Thyroid gland (tissue), 4 donors: ENCODE measurements around the gene SPEM3. TPM values are rescaled to one million over a fixed set of nuclear protein-coding genes. Genes with fewer than 3 reads are reported as not detected.
A peak's percentile ranks its signal among the peaks of the same experiment; 100 is the strongest.

Experiments used
- DNase-seq, 2 donors: peaks; one replicate each; pipeline ENCODE4 v3.0.0-alpha.2; 2019
- H3K27ac ChIP-seq, 3 donors: fragments of 200-600 bp; sonication (generic); 1 replicate in 2 of 3; 2 replicates in 1 of 3; pipeline ENCODE4 v1.5.1; 2016 to 2019; ENCODE audit warnings: mild to moderate bottlenecking in 1 of 3, moderate library complexity in 1 of 3
- H3K27me3 ChIP-seq: fragments of 200-600 bp; sonication (generic); one replicate; pipeline ENCODE4 v1.5.1; 2019
- H3K36me3 ChIP-seq, 2 donors: fragments of 200-600 bp; sonication (generic); one replicate each; pipeline ENCODE4 v1.5.1; 2016 to 2019
- H3K4me1 ChIP-seq, 2 donors: fragments of 200-600 bp; sonication (generic); one replicate each; pipeline ENCODE4 v1.5.1; 2017 to 2019
- H3K4me3 ChIP-seq, 3 donors: fragments of 200-600 bp; sonication (generic); replicated peaks in 1 of 3; 1 replicate in 2 of 3; 2 replicates in 1 of 3; pipeline ENCODE4 v1.5.1; 2016; ENCODE audit warnings: mild to moderate bottlenecking in 1 of 3
- H3K9me3 ChIP-seq: fragments of 200-600 bp; sonication (generic); one replicate; pipeline ENCODE4 v1.5.1; 2017
- CTCF ChIP-seq, 6 experiments: fragments of 200-600 bp in 3 of 6; fragments of 450-650 bp in 3 of 6; sonication (generic) in 3 of 6; IDR thresholded peaks; one replicate each; pipeline ENCODE4 v1.5.1; 2016 to 2019; ENCODE audit warnings: antibody characterized with exemption in 6 of 6, mild to moderate bottlenecking in 2 of 6, inconsistent platforms in 1 of 6, moderate library complexity in 1 of 6
- POLR2A ChIP-seq, 2 donors: fragments of 450-650 bp; IDR thresholded peaks; one replicate each; pipeline ENCODE4 v1.6.1; 2017; ENCODE audit warnings: antibody characterized with exemption in 2 of 2, mild to moderate bottlenecking in 2 of 2, moderate library complexity in 1 of 2
- WGBS, 2 donors: methylation state at CpG; one replicate each; pipeline ENCODE4 v1.1.5; 2017; 5-methylcytosine and 5-hydroxymethylcytosine counted together
- intact Hi-C: fragments of 100-400 bp; cut with DNase I; formaldehyde crosslinking; loops from one replicate; pipeline ENCODE4 v1.15.1; 2023
- total RNA-seq, 4 donors: library from RNA; depleted of rRNA; stranded (reverse); fragments of >200 nt; gene quantifications; one replicate each; pipeline ENCODE4 v1.2.3, GENCODE V29; 2016

SPEM3 gene
- total RNA-seq, 4 donors from 2014 or later: not detected

GRCh38 chr17:7393613-7394451 is 34.8 kb upstream of the SPEM3 start:
- peaks cover 11 to 18% of the 10 kb centered on the region in 2 donors for H3K4me1 ChIP-seq
- intact Hi-C loops: no loop called here
- DNase-seq: peak; percentile 45 to 61
- peak overlapping the region; percentile 65 to 79 (median 67) for H3K4me3 ChIP-seq
- WGBS, 2 donors: 7 to 13% methylated on average over 33 to 39 of the region's 48 CpGs
- TF ChIP-seq POLR2A (IDR thresholded peaks at IDR 0.05) (no peak), CTCF (IDR thresholded peaks at IDR 0.05) (no peak)
- H3K36me3 ChIP-seq: peaks cover 3 to 13% of the 10 kb centered on the region in 2 donors
- H3K27me3 ChIP-seq: no peaks in the 10 kb centered on the region
- peak overlapping the region; percentile 72 to 93 (median 92) for H3K27ac ChIP-seq
- no peaks in the 10 kb centered on the region for H3K9me3 ChIP-seq

GRCh38 chr17:7394452-7395191 is 34.0 kb upstream of the SPEM3 start, which contains the start of gene PLSCR3:
PLSCR3 (minus strand) TSS chr17:7394525; CDS start chr17:7394110, 415 bp downstream.
- no peaks in the 10 kb centered on the region for H3K9me3 ChIP-seq
- H3K27me3 ChIP-seq: no peaks in the 10 kb centered on the region
- peak in 1 of 2 donors; percentile 91 for TF ChIP-seq POLR2A (IDR thresholded peaks at IDR 0.05)
- peak in 5 of 6 experiments; percentile 20 to 46 (median 41) for TF ChIP-seq CTCF (IDR thresholded peaks at IDR 0.05)
- peak within 1 kb of the TSS; percentile 65 to 79 (median 67) for H3K4me3 ChIP-seq
- peak; percentile 86 to 89 for DNase-seq
- H3K27ac ChIP-seq: peak within 1 kb of the TSS; percentile 72 to 93 (median 92)
- peaks cover 11 to 18% of the 10 kb centered on the region in 2 donors for H3K4me1 ChIP-seq
- intact Hi-C loops: no loop called here
- WGBS, 2 donors: 1 to 5% methylated on average over 12 to 15 of the region's 71 CpGs
- peaks cover 0 to 5% of the 10 kb centered on the region in 2 donors for H3K36me3 ChIP-seq

GRCh38 chr17:7396147-7396546 is 32.5 kb upstream of the SPEM3 start:
- Histone ChIP-seq H3K27ac (no peak overlapping the region), H3K36me3 (no peaks in the 10 kb centered on the region), H3K27me3 (no peaks in the 10 kb centered on the region), H3K4me1 (peaks cover 11 to 18% of the 10 kb centered on the region in 2 donors), H3K9me3 (no peaks in the 10 kb centered on the region), H3K4me3 (no peak overlapping the region)
- intact Hi-C loops: no loop called here
- WGBS, 2 donors: 90 to 98% methylated on average over 4 of the region's 4 CpGs
- DNase-seq: no peak
- TF ChIP-seq CTCF (IDR thresholded peaks at IDR 0.05): no peak
- no peak for TF ChIP-seq POLR2A (IDR thresholded peaks at IDR 0.05)

GRCh38 chr17:7398612-7399011 is 30.0 kb upstream of the SPEM3 start:
- no peak for DNase-seq
- H3K9me3 ChIP-seq: no peaks in the 10 kb centered on the region
- no peak for TF ChIP-seq CTCF (IDR thresholded peaks at IDR 0.05)
- TF ChIP-seq POLR2A (IDR thresholded peaks at IDR 0.05): no peak
- intact Hi-C loops: no loop called here
- H3K27me3 ChIP-seq: no peaks in the 10 kb centered on the region
- 82 to 87% methylated on average over 2 of the region's 2 CpGs for WGBS, 2 donors
- peaks cover 16 to 22% of the 10 kb centered on the region in 2 donors for H3K4me1 ChIP-seq
- H3K4me3 ChIP-seq: no peak overlapping the region
- H3K36me3 ChIP-seq: no peaks in the 10 kb centered on the region
- H3K27ac ChIP-seq: no peak overlapping the region
